H9 (cell line): ENCODE data around the gene SMYD2. TPM values are rescaled to one million over a fixed set of nuclear protein-coding genes. Genes with fewer than 3 reads are reported as not detected.

Experiments used
- DNase-seq: peaks from one replicate; pipeline ENCODE4 v3.0.0-alpha.2; 2017
- H2AFZ ChIP-seq: one replicate; pipeline ENCODE4 v1.6.1; 2013; ENCODE audit warnings: mild to moderate bottlenecking, low read length, control low read depth, moderate library complexity
- H2AK5ac ChIP-seq: 2 replicates; pipeline ENCODE4 v1.6.1; 2013; ENCODE audit warnings: low read length, control low read depth, mixed read lengths; ENCODE audit not compliant: insufficient read length
- H2BK120ac ChIP-seq: one replicate; pipeline ENCODE4 v1.6.1; 2013; ENCODE audit warnings: low read depth, mild to moderate bottlenecking, low read length, control low read depth, inconsistent platforms; ENCODE audit not compliant: poor library complexity, severe bottlenecking
- H2BK12ac ChIP-seq: 2 replicates; pipeline ENCODE4 v1.6.1; 2013; ENCODE audit warnings: low read length, control low read depth, mixed read lengths, low read depth; ENCODE audit not compliant: insufficient read length
- H2BK15ac ChIP-seq: 2 replicates; pipeline ENCODE4 v1.6.1; 2013; ENCODE audit warnings: low read depth, low read length, control low read depth
- H2BK20ac ChIP-seq: one replicate; pipeline ENCODE4 v1.6.1; 2013; ENCODE audit warnings: low read depth, mild to moderate bottlenecking, low read length, control low read depth, inconsistent platforms; ENCODE audit not compliant: poor library complexity, severe bottlenecking
- H2BK5ac ChIP-seq: 2 replicates; pipeline ENCODE4 v1.6.1; 2013; ENCODE audit warnings: low read length, control low read depth, mixed read lengths; ENCODE audit not compliant: insufficient read length
- H3K14ac ChIP-seq: 2 replicates; pipeline ENCODE4 v1.6.1; 2013; ENCODE audit warnings: low read length, control low read depth; ENCODE audit not compliant: insufficient read depth
- H3K18ac ChIP-seq: 2 replicates; pipeline ENCODE4 v1.6.1; 2013; ENCODE audit warnings: low read depth, mild to moderate bottlenecking, mixed read lengths, low read length, control low read depth; ENCODE audit not compliant: insufficient read length
- H3K23ac ChIP-seq: 2 replicates; pipeline ENCODE4 v1.6.1; 2013; ENCODE audit warnings: low read length, control low read depth, mixed read lengths, low read depth; ENCODE audit not compliant: insufficient read length
- H3K23me2 ChIP-seq: 2 replicates; pipeline ENCODE4 v1.6.1; 2013; ENCODE audit warnings: low read depth, mild to moderate bottlenecking, mixed read lengths, low read length, control low read depth; ENCODE audit not compliant: insufficient read length, poor library complexity, severe bottlenecking
- H3K27ac ChIP-seq: 2 replicates; pipeline ENCODE4 v1.5.1; 2013; ENCODE audit warnings: low read length, control low read depth, mixed read lengths, low read depth; ENCODE audit not compliant: insufficient read length
- H3K27me3 ChIP-seq: 2 replicates; pipeline ENCODE4 v1.6.1; 2013; ENCODE audit warnings: low read length, control low read depth, inconsistent platforms; ENCODE audit not compliant: insufficient read depth
- H3K4ac ChIP-seq: 2 replicates; pipeline ENCODE4 v1.6.1; 2013; ENCODE audit warnings: low read depth, mild to moderate bottlenecking, control low read depth, inconsistent platforms, low read length, moderate library complexity
- H3K4me1 ChIP-seq: 2 replicates; pipeline ENCODE4 v1.6.1; 2013; ENCODE audit warnings: low read length, control low read depth, inconsistent platforms; ENCODE audit not compliant: insufficient read depth
- H3K4me2 ChIP-seq: 2 replicates; pipeline ENCODE4 v1.6.1; 2013; ENCODE audit warnings: low read length, control low read depth, mixed read lengths; ENCODE audit not compliant: insufficient read length, insufficient read depth
- H3K56ac ChIP-seq: 2 replicates; pipeline ENCODE4 v1.6.1; 2013; ENCODE audit warnings: low read depth, mild to moderate bottlenecking, mixed read lengths, low read length, control low read depth; ENCODE audit not compliant: insufficient read length
- H3K79me1 ChIP-seq: 2 replicates; pipeline ENCODE4 v1.6.1; 2013; ENCODE audit warnings: low read depth, mild to moderate bottlenecking, moderate library complexity, low read length, control low read depth, inconsistent platforms; ENCODE audit not compliant: insufficient read depth, poor library complexity, severe bottlenecking
- H3K79me2 ChIP-seq: 2 replicates; pipeline ENCODE4 v1.6.1; 2013; ENCODE audit warnings: low read length, control low read depth, inconsistent platforms; ENCODE audit not compliant: insufficient read depth
- H3K9ac ChIP-seq: 2 replicates; pipeline ENCODE4 v1.6.1; 2013; ENCODE audit warnings: low read length, control low read depth, mixed read lengths; ENCODE audit not compliant: insufficient read length; ENCODE audit errors: extremely low read depth
- H3K9me3 ChIP-seq: one replicate; pipeline ENCODE4 v1.6.1; 2013; ENCODE audit warnings: low read depth, low read length, inconsistent platforms; ENCODE audit not compliant: control insufficient read depth
- H3T11ph ChIP-seq: one replicate; pipeline ENCODE4 v1.6.1; 2013; ENCODE audit warnings: mild to moderate bottlenecking, low read length, control low read depth, inconsistent platforms
- H4K20me1 ChIP-seq: one replicate; pipeline ENCODE4 v1.6.1; 2013; ENCODE audit not compliant: control insufficient read depth, insufficient read length, insufficient read depth
- H4K5ac ChIP-seq: 2 replicates; pipeline ENCODE4 v1.6.1; 2013; ENCODE audit warnings: low read depth, mild to moderate bottlenecking, mixed read lengths, low read length, control low read depth; ENCODE audit not compliant: insufficient read length
- H4K8ac ChIP-seq: replicated peaks from 2 replicates; pipeline ENCODE4 v1.6.1; 2013; ENCODE audit warnings: low read length, control low read depth, mixed read lengths, low read depth; ENCODE audit not compliant: insufficient read length
- H4K91ac ChIP-seq: 2 replicates; pipeline ENCODE4 v1.6.1; 2013; ENCODE audit warnings: low read depth, mild to moderate bottlenecking, moderate library complexity, mixed read lengths, low read length, control low read depth; ENCODE audit not compliant: insufficient read length
- H3K27ac Mint-ChIP-seq, 3 experiments: 2 replicates in 2 of 3; 3 replicates in 1 of 3; pipeline ENCODE4 v1.8.0; 2020 to 2021; ENCODE audit warnings: mixed read lengths in 3 of 3, mild to moderate bottlenecking in 1 of 3, moderate library complexity in 1 of 3
- H3K27me3 Mint-ChIP-seq: 2 replicates; pipeline ENCODE4 v1.8.0; 2021; ENCODE audit warnings: low read depth, mild to moderate bottlenecking, moderate library complexity, mixed read lengths
- H3K36me3 Mint-ChIP-seq, 3 experiments: 2 replicates in 2 of 3; 3 replicates in 1 of 3; pipeline ENCODE4 v1.8.0; 2020 to 2021; ENCODE audit warnings: low read depth in 3 of 3, mixed read lengths in 3 of 3; ENCODE audit not compliant: insufficient read depth in 1 of 3
- H3K4me1 Mint-ChIP-seq, 2 experiments: 2 replicates each; pipeline ENCODE4 v1.8.0; 2020; ENCODE audit warnings: mixed read lengths in 2 of 2
- H3K4me3 Mint-ChIP-seq, 2 experiments: 2 replicates in 1 of 2; 3 replicates in 1 of 2; pipeline ENCODE4 v1.8.0; 2020 to 2021; ENCODE audit warnings: mild to moderate bottlenecking in 2 of 2, mixed read lengths in 2 of 2, moderate library complexity in 1 of 2
- H3K9me3 Mint-ChIP-seq, 2 experiments: 2 replicates in 1 of 2; 3 replicates in 1 of 2; pipeline ENCODE4 v1.8.0; 2020; ENCODE audit warnings: mild to moderate bottlenecking in 2 of 2, mixed read lengths in 2 of 2, moderate library complexity in 1 of 2
- CTCF ChIP-seq: fragments of 200-600 bp; sonication (generic); conservative IDR thresholded peaks from 3 replicates; pipeline ENCODE4 v1.8.0; 2021; ENCODE audit warnings: antibody characterized with exemption, mild to moderate bottlenecking
- WGBS: extraction: QIAGEN DNeasy Blood & Tissue Kit; methylation state at CpG from one replicate; pipeline ENCODE4 v1.1.7; 2013; ENCODE audit warnings: missing lambda C conversion rate, low lambda C conversion rate, mixed read lengths; ENCODE audit not compliant: insufficient read length; ENCODE audit errors: extremely low coverage; 5-methylcytosine and 5-hydroxymethylcytosine counted together
- total RNA-seq: library from RNA; stranded (reverse); gene quantifications from 2 replicates; pipeline ENCODE4 v1.2.1, GENCODE V29; 2021

SMYD2 gene
- total RNA-seq, 1 experiment from 2014 or later, result 10.9 TPM

GRCh38 chr1:214327514-214327913 lies 46.6 kb downstream of the SMYD2 start:
- Histone ChIP-seq H3K23ac (no peak overlapping the region), H4K5ac (no peak overlapping the region), H2BK120ac (no peak overlapping the region), H4K8ac (no peak overlapping the region), H2BK5ac (no peak overlapping the region), H2BK12ac (no peak overlapping the region), H3K4me2 (no peak overlapping the region), H3K9ac (no peak overlapping the region), H2AFZ (no peak overlapping the region), H2BK15ac (no peak overlapping the region), H3K79me1 (no peaks in the 10 kb centered on the region), H3K18ac (no peak overlapping the region), H2BK20ac (no peak overlapping the region), H3K9me3 (no peaks in the 10 kb centered on the region), H2AK5ac (no peak overlapping the region), H4K91ac (no peak overlapping the region), H3K27me3 (no peaks in the 10 kb centered on the region; the same call in 1 of the 2 replicates), H3K4me1 (no peaks in the 10 kb centered on the region), H3T11ph (no peak overlapping the region), H3K56ac (no peak overlapping the region), H3K23me2 (no peaks in the 10 kb centered on the region), H3K79me2 (no peaks in the 10 kb centered on the region), H4K20me1 (no peaks in the 10 kb centered on the region), H3K27ac (no peak overlapping the region), H3K14ac (no peak overlapping the region), H3K4ac (no peak overlapping the region)
- Mint-ChIP-seq H3K27me3 (peaks cover 1% of the 10 kb centered on the region; the same call in 1 of the 2 replicates), H3K4me3 (no peak overlapping the region), H3K27ac (no peak overlapping the region), H3K4me1 (peaks cover 4 to 7% of the 10 kb centered on the region in 2 experiments), H3K9me3 (no peaks in the 10 kb centered on the region), H3K36me3 (no peaks in the 10 kb centered on the region; a peak in 1 of 7 replicates)
- TF ChIP-seq CTCF, result no peak
- no CpG with 5 or more reads among the region's 1 CpG for WGBS
- no peak for DNase-seq
